SKM-1 treated with dmso at 0.1 percent for 144 hours (cell line): ENCODE results near the gene FOXN3.
"Not testable (repeated sequence)": the region's sequence is repeated elsewhere in the genome, so short reads cannot be mapped to it uniquely, and the experiment has no call there.

Experiments used
- DNase-seq: peaks from one replicate; lab custom pipeline; 2025; ENCODE audit not compliant: unreplicated experiment; lab: John Stamatoyannopoulos, UW

The FOXN3 gene

DNA sequence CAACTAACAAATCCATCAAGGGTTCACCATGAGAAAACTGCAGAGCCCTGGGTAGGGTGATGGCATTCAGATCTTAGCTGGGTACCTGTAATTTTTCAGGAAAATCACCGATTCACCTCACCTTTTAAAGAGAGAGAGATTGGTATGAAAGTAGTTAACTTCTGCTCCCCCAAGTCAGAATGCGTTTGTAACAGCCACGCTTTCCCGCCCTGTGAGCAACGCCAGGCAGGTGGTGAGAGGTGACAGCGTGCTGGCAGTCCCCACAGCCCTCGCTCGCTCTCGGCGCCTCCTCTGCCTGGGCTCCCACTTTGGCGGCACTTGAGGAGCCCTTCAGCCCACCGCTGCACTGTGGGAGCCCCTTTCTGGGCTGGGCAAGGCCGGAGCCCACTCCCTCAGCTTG is 305.8 kb downstream of the FOXN3 start:
- not testable (repeated sequence) for DNase-seq

DNA sequence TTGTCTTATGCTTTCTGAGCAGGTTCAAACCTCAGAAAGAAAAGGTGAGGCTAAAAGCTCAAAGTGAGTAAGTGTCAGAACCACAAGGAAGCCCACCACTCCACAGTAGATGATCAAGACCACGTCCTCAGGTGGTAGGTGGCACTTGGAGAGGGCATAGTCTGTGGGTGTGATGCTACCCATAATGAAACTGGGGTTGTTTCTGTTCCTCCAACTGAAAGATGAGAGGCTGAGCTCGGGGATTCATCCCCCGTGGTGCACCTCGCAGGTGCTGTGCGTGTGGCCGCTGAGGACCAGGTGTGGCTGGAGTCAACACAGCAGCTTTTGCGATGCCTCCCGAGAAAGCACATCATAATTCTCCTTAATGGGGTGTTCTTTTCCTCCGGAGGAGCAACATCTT is 306.9 kb downstream of the FOXN3 start:
- no peak for DNase-seq

DNA sequence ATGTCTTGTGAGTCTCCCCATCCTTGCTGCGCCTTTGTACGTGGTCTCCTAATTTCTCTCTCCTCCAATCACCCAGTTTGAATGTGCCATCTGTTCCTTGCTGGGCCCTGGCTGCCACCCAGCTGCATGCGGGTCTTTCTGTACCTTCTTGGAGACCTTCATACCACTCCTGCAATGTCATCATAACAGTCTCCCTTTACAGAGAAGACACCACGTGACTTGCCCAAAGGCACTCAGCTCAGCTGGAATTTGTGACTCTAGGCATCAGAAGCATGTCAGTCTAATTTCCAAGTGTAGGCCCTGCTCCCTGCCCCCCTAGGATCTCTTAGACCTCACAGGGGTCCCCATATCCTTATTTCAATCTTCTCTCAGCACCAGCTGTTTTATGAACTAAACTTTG is 308.4 kb downstream of the FOXN3 start:
- no peak for DNase-seq

DNA sequence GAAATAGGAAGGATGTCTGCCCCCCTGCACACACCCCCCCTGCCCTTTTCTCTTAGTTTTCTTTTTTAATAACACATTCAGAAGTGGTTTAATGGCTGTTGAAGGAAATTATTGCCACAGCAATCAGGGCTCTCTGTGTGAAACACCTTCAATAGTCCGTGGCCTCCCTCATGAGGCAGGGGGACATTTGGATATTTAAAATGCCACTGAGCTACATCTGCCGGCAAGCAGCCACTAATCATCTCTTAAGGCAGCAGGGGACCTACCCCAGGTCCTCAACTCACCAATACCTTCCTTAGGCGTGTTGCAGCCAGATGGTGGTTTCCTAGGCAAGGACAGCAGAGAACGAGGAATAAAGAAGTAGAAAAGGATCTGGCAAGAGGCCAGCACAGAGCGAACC is 309.4 kb downstream of the FOXN3 start:
- no peak for DNase-seq
